Mesendoderm (in vitro differentiated cells): ENCODE results near the gene WFDC12.
A peak's percentile ranks its signal among the peaks of the same experiment; 100 is the strongest.

Experiments used
- DNase-seq: peaks from one replicate; pipeline ENCODE4 v3.0.0; 2013
- H2AK5ac ChIP-seq: 2 replicates; pipeline ENCODE4 v1.6.1; 2013; ENCODE audit warnings: low read length, inconsistent platforms
- H2BK120ac ChIP-seq: 2 replicates; pipeline ENCODE4 v1.6.1; 2013; ENCODE audit warnings: low read depth, mild to moderate bottlenecking, low read length, moderate library complexity, mixed read lengths
- H2BK15ac ChIP-seq: replicated peaks from 2 replicates; pipeline ENCODE4 v1.6.1; 2013; ENCODE audit warnings: low read depth, mild to moderate bottlenecking, moderate library complexity
- H2BK5ac ChIP-seq: 2 replicates; pipeline ENCODE4 v1.6.1; 2013; ENCODE audit warnings: low read length, inconsistent platforms
- H3K18ac ChIP-seq: 2 replicates; pipeline ENCODE4 v1.6.1; 2013; ENCODE audit warnings: mild to moderate bottlenecking, low read length, mixed read lengths
- H3K23ac ChIP-seq: one replicate; pipeline ENCODE4 v1.6.1; 2013; ENCODE audit warnings: low read length
- H3K27ac ChIP-seq: 2 replicates; pipeline ENCODE4 v1.5.1; 2013; ENCODE audit warnings: low read depth, mild to moderate bottlenecking, inconsistent platforms, low read length, moderate library complexity
- H3K27me3 ChIP-seq: 2 replicates; pipeline ENCODE4 v1.6.1; 2013; ENCODE audit warnings: low read length, control low read depth, mild to moderate bottlenecking, inconsistent platforms; ENCODE audit not compliant: insufficient read depth, poor library complexity
- H3K36me3 ChIP-seq: 2 replicates; pipeline ENCODE4 v1.6.1; 2013; ENCODE audit warnings: low read length, inconsistent platforms; ENCODE audit not compliant: control insufficient read depth, insufficient read depth
- H3K4ac ChIP-seq: one replicate; pipeline ENCODE4 v1.6.1; 2013; ENCODE audit warnings: low read depth, mild to moderate bottlenecking, low read length, moderate library complexity
- H3K4me1 ChIP-seq: 2 replicates; pipeline ENCODE4 v1.6.1; 2013; ENCODE audit warnings: low read depth, low read length, inconsistent platforms; ENCODE audit not compliant: control insufficient read depth
- H3K4me2 ChIP-seq: 2 replicates; pipeline ENCODE4 v1.6.1; 2013; ENCODE audit warnings: low read length
- H3K4me3 ChIP-seq: 2 replicates; pipeline ENCODE4 v1.5.1; 2013; ENCODE audit warnings: mild to moderate bottlenecking, low read length
- H3K56ac ChIP-seq: one replicate; pipeline ENCODE4 v1.6.1; 2013; ENCODE audit warnings: low read length
- H3K79me1 ChIP-seq: 2 replicates; pipeline ENCODE4 v1.6.1; 2013; ENCODE audit warnings: low read length, inconsistent platforms
- H3K79me2 ChIP-seq: 2 replicates; pipeline ENCODE4 v1.6.1; 2013; ENCODE audit warnings: mild to moderate bottlenecking, low read length; ENCODE audit not compliant: control insufficient read depth, insufficient read depth
- H3K9ac ChIP-seq: 2 replicates; pipeline ENCODE4 v1.6.1; 2013; ENCODE audit warnings: low read length, inconsistent platforms
- H4K5ac ChIP-seq: one replicate; pipeline ENCODE4 v1.6.1; 2013; ENCODE audit warnings: low read length
- H4K8ac ChIP-seq: one replicate; pipeline ENCODE4 v1.6.1; 2013; ENCODE audit warnings: low read depth, mild to moderate bottlenecking, control low read depth, low read length, moderate library complexity
- WGBS: extraction: QIAGEN DNeasy Blood & Tissue Kit; methylation state at CpG from one replicate; pipeline ENCODE4 v1.1.7; 2013; ENCODE audit warnings: low lambda C conversion rate, missing lambda C conversion rate; ENCODE audit not compliant: insufficient coverage; ENCODE audit errors: extremely low coverage; 5-methylcytosine and 5-hydroxymethylcytosine counted together

The WFDC12 gene

DNA sequence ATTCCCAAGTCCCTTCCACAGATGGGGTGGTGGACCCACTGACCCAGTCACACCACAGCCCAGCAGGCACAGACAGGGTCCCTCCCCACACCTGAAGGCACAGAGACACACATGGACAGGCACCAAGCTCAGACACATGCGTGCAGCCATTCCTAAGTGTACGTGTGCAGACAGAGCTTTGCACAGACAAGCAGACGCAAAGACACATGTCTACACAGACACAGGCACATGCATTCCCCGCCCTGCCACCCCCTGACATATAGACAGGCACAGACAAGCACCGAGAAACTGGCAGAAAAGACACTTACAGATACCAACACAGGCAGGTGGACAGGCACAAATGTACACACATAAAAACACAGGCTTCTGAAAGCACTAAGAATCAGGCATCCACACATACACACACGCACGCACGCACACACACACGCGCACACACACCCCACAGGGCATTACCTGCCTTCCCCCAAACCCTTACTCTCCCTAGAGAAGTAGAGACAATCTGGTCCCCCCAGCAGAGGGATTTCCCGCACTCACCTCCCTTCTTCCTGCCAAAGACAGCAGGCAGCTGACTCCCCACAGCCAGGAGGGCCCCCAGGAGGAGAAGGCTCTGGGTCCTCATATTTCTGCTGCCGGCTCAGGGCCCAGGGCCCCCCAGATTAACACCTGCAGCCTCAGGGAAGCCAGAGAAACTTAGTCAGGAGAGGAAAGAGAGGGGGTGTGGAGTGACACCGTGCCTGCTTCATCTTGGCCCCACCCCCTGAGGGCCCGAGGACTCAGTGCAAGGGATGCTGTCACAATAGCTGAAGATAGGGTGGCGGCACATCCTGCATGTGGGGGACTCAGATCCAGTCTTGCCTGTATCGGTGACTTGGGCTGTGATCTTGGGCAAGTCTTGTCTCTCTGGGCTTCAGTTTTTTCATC lies 9.5 kb downstream of the WFDC12 start, which contains the start of gene WFDC5:
TSS of gene WFDC5 (minus strand) at position 710 of the 921 bp plus-strand sequence. CDS start at position 619, 91 bp downstream.
- no peak within 1 kb of the TSS for H3K9ac ChIP-seq
- H3K27ac ChIP-seq, result no peak within 1 kb of the TSS
- H3K23ac ChIP-seq, result no peak within 1 kb of the TSS
- no peak within 1 kb of the TSS for H2BK120ac ChIP-seq
- no peaks in the 10 kb centered on the region for H3K4me1 ChIP-seq
- no peaks in the 10 kb centered on the region for H3K79me1 ChIP-seq
- H3K18ac ChIP-seq, result no peak within 1 kb of the TSS
- WGBS, result no CpG with 5 or more reads among the region's 16 CpGs
- no peak within 1 kb of the TSS for H3K4me3 ChIP-seq
- H2BK15ac ChIP-seq, result no peak within 1 kb of the TSS
- H3K56ac ChIP-seq, result no peak within 1 kb of the TSS
- H4K5ac ChIP-seq, result no peak within 1 kb of the TSS
- H3K27me3 ChIP-seq, result no peaks in the 10 kb centered on the region
- H3K79me2 ChIP-seq, result no peaks in the 10 kb centered on the region
- H2AK5ac ChIP-seq, result no peak within 1 kb of the TSS
- no peak within 1 kb of the TSS for H2BK5ac ChIP-seq
- no peak within 1 kb of the TSS for H3K4ac ChIP-seq
- H3K4me2 ChIP-seq, result no peak within 1 kb of the TSS
- no peak within 1 kb of the TSS for H4K8ac ChIP-seq
- H3K36me3 ChIP-seq, result no peaks in the 10 kb centered on the region
- no peak for DNase-seq

DNA sequence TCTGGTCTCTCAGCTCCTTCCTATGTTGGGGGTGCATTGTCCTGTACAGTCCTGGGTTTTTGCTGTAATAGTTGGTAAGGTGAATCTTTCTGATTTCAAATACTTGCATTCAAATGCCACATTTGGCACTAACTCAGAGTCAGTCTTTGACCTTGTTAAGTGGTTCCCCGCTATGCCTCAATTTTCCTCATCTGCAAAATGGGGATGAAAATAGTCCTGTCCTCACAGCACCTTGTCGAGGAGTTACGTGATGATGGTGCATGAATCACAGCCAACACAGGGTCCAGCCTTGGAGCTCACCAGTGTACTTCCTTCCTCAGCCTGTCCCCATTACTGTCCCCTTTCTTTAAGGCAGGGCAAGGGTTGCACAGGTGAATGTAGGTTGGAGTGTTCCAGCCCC lies 10.4 kb downstream of the WFDC12 start:
- Histone ChIP-seq H4K5ac (no peak overlapping the region), H3K4me2 (no peak overlapping the region), H3K4me1 (no peaks in the 10 kb centered on the region), H2BK15ac (no peak overlapping the region), H2AK5ac (no peak overlapping the region), H3K79me1 (no peaks in the 10 kb centered on the region), H3K79me2 (no peaks in the 10 kb centered on the region), H2BK120ac (no peak overlapping the region), H3K4me3 (no peak overlapping the region), H3K23ac (no peak overlapping the region), H3K27me3 (no peaks in the 10 kb centered on the region), H4K8ac (no peak overlapping the region), H2BK5ac (no peak overlapping the region), H3K27ac (no peak overlapping the region), H3K36me3 (no peaks in the 10 kb centered on the region), H3K9ac (no peak overlapping the region), H3K18ac (no peak overlapping the region), H3K56ac (no peak overlapping the region), H3K4ac (no peak overlapping the region)
- no CpG with 5 or more reads among the region's 3 CpGs for WGBS
- no peak for DNase-seq

DNA sequence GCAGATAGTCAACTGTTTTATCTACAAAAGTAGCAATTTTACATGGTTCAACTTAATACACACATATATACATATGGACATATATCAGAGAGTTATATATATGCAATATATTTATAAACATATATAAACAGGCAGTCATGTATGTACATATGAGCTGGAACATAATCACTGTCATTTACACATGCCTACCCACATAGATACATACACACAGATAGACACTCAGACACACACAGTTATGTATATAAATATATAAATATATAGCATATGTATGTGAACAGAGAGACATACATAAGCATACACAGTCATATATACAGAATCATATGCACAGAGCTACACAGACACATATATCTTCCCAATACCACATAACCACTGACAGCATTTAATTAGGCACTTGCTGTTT lies 11.5 kb downstream of the WFDC12 start:
- no peak overlapping the region for H4K5ac ChIP-seq
- no peak overlapping the region for H2BK120ac ChIP-seq
- H3K79me1 ChIP-seq, result no peaks in the 10 kb centered on the region
- no peak overlapping the region for H3K4ac ChIP-seq
- H3K4me1 ChIP-seq, result no peaks in the 10 kb centered on the region
- DNase-seq, result no peak
- H3K79me2 ChIP-seq, result no peaks in the 10 kb centered on the region
- H3K36me3 ChIP-seq, result no peaks in the 10 kb centered on the region
- H2AK5ac ChIP-seq, result no peak overlapping the region
- H3K23ac ChIP-seq, result no peak overlapping the region
- no peak overlapping the region for H3K4me3 ChIP-seq
- no peak overlapping the region for H3K56ac ChIP-seq
- H3K27me3 ChIP-seq, result no peaks in the 10 kb centered on the region
- no peak overlapping the region for H4K8ac ChIP-seq
- no peak overlapping the region for H3K18ac ChIP-seq
- no peak overlapping the region for H3K27ac ChIP-seq
- no peak overlapping the region for H2BK5ac ChIP-seq
- no peak overlapping the region for H3K4me2 ChIP-seq
- no peak overlapping the region for H3K9ac ChIP-seq
- no peak overlapping the region for H2BK15ac ChIP-seq

DNA sequence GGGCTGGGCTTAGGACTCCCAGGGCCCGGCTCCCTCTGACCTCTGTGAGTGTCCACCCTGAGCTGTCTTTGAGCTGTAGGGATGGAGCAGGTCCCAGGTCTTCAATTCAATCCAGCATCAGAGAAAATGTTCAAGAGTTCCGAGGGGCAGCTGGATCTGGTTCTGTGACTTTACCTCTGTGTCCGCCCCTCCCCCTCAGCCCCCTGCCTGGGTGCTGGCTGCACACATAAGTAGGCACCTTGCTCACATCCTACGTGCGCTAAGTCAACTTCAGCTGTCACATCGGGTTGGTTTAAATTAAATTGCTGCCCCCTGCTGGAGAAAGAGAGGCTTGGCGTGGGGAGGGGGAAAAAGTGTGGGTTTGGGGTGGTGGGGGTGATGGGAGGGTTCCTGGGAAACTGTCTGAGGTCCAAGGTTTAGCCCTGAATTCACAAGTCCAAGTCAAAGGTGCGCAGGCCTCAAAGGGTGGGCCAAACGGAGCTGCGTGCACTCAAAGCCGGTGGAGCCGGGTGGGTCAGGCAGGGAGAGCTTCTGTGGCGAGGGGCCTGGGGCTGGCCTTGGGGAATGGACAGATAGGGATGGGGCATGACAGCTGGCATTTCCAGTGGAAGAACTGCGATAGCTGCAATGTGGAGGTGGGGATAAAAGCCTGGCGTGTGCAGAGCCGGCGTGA lies 12.3 kb downstream of the WFDC12 start:
- Histone ChIP-seq H2BK120ac (no peak overlapping the region), H2BK15ac (no peak overlapping the region), H3K18ac (no peak overlapping the region), H3K4me2 (no peak overlapping the region), H3K4me3 (no peak overlapping the region), H3K79me1 (no peaks in the 10 kb centered on the region), H2BK5ac (no peak overlapping the region), H3K4me1 (no peaks in the 10 kb centered on the region), H3K4ac (no peak overlapping the region), H2AK5ac (no peak overlapping the region), H3K36me3 (no peaks in the 10 kb centered on the region), H3K27ac (no peak overlapping the region), H3K79me2 (no peaks in the 10 kb centered on the region), H3K56ac (no peak overlapping the region), H4K5ac (no peak overlapping the region), H3K23ac (no peak overlapping the region), H4K8ac (no peak overlapping the region), H3K27me3 (no peaks in the 10 kb centered on the region), H3K9ac (no peak overlapping the region)
- no CpG with 5 or more reads among the region's 17 CpGs for WGBS
- peak; percentile 64 for DNase-seq

DNA sequence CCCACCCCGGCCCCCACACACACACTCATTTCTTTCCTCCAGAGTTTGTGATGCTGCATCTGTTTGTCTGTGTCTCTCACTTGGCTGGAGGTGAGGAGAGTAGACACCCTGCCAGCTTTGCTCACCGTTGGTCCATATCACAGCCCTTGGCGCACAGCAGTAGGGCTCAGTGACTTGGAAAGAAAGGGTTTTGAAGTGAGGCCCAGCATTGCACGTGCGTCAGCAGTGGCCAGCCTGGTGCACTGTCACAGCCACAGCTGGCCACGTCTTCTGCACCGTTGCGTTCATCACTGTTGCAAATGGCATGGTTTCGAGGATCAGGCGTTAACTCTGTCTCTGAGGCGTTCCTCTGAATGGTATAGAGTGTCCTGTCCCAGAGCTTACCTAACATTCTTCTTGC lies 13.0 kb downstream of the WFDC12 start:
- whole genome bisulfite sequencing, result no CpG with 5 or more reads among the region's 11 CpGs

More for the DNA sequence above, 13.0 kb downstream of the WFDC12 start:
- Histone ChIP-seq H3K56ac (no peak overlapping the region), H3K4me3 (no peak overlapping the region), H3K36me3 (no peaks in the 10 kb centered on the region), H3K18ac (no peak overlapping the region), H3K79me2 (no peaks in the 10 kb centered on the region), H2AK5ac (no peak overlapping the region), H3K4ac (no peak overlapping the region), H3K4me2 (no peak overlapping the region), H3K23ac (no peak overlapping the region), H3K4me1 (no peaks in the 10 kb centered on the region), H3K27me3 (no peaks in the 10 kb centered on the region), H4K5ac (no peak overlapping the region), H2BK5ac (no peak overlapping the region), H4K8ac (no peak overlapping the region), H2BK15ac (no peak overlapping the region), H3K9ac (no peak overlapping the region), H3K27ac (no peak overlapping the region), H2BK120ac (no peak overlapping the region), H3K79me1 (no peaks in the 10 kb centered on the region)
- no peak for DNase-seq
